ENCODE data around the gene ZSCAN9.

The ZSCAN9 gene

GRCh38 chr6:28224131-28225055 lies 682 bp upstream of the ZSCAN9 start:
- DNase-seq, result no peak

GRCh38 chr6:28226460-28226859 lies 1.4 kb downstream of the ZSCAN9 start:
- DNase-seq, result no peak

GRCh38 chr6:28232785-28233184 lies 7.7 kb downstream of the ZSCAN9 start:
- DNase-seq, result no peak

- no peak for DNase-seq
These were observed 10.9 kb downstream of the ZSCAN9 start for GRCh38 chr6:28235912-28236452.

- no peak for DNase-seq
These were observed 14.6 kb downstream of the ZSCAN9 start for GRCh38 chr6:28239636-28240035.

GRCh38 chr6:28240471-28240870 lies 15.4 kb downstream of the ZSCAN9 start:
- DNase-seq, result no peak

GRCh38 chr6:28243946-28244345 lies 18.9 kb downstream of the ZSCAN9 start:
- DNase-seq, result no peak

GRCh38 chr6:28245206-28245941 lies 20.3 kb downstream of the ZSCAN9 start:
- no peak for DNase-seq

- DNase-seq, result no peak
These were observed 23.8 kb downstream of the ZSCAN9 start for GRCh38 chr6:28248916-28249315.

- no peak for DNase-seq
These were observed 25.7 kb downstream of the ZSCAN9 start for GRCh38 chr6:28250747-28251146.

GRCh38 chr6:28251661-28252008 lies 26.6 kb downstream of the ZSCAN9 start:
- DNase-seq, result no peak

- DNase-seq, result peak; percentile 82
These were observed 27.2 kb downstream of the ZSCAN9 start, which contains the start of gene ZKSCAN4 for GRCh38 chr6:28252009-28252975. ZKSCAN4 (minus strand) TSS chr6:28252269; CDS start chr6:28251980, 289 bp downstream.

- DNase-seq, result no peak
These were observed 29.0 kb downstream of the ZSCAN9 start for GRCh38 chr6:28254121-28254519.

GRCh38 chr6:28257042-28257441 lies 32.0 kb downstream of the ZSCAN9 start:
- DNase-seq, result no peak

- DNase-seq, result no peak
These were observed 34.1 kb downstream of the ZSCAN9 start, which contains the start of gene NKAPL for GRCh38 chr6:28258877-28259777. NKAPL (plus strand) TSS chr6:28259297; CDS start chr6:28259372, 75 bp downstream.

GRCh38 chr6:28263922-28264321 lies 38.8 kb downstream of the ZSCAN9 start:
- no peak for DNase-seq

- no peak for DNase-seq
These were observed 39.8 kb downstream of the ZSCAN9 start for GRCh38 chr6:28264834-28265401.

- no peak for DNase-seq
These were observed 41.5 kb downstream of the ZSCAN9 start for GRCh38 chr6:28266563-28266961.

- peak; percentile 80 for DNase-seq
These were observed 42.1 kb downstream of the ZSCAN9 start, which contains the start of gene ZSCAN26 for GRCh38 chr6:28266962-28267694. ZSCAN26 (plus strand) TSS chr6:28267143; CDS start chr6:28271920, 4,777 bp downstream.

- no peak for DNase-seq
These were observed 42.6 kb downstream of the ZSCAN9 start for GRCh38 chr6:28267695-28268059.
